GM19463 (cell line): ENCODE results near the gene ARHGAP29.
"Not testable (repeated sequence)": the region's sequence is repeated elsewhere in the genome, so short reads cannot be mapped to it uniquely, and the experiment has no call there.

ENCODE experiments used
- ATAC-seq: cut with Tn5 transposase; IDR thresholded peaks from one replicate; pipeline ENCODE4 v1.9.1; 2021; ENCODE audit warnings: mild to moderate bottlenecking, moderate library complexity; ENCODE audit not compliant: unreplicated experiment

The ARHGAP29 gene

GRCh38 chr1:94182191-94182590 lies 55.2 kb downstream of the ARHGAP29 start:
- no peak for ATAC-seq

GRCh38 chr1:94180650-94181049 lies 56.7 kb downstream of the ARHGAP29 start:
- no peak for ATAC-seq

GRCh38 chr1:94178901-94179300 lies 58.5 kb downstream of the ARHGAP29 start:
- ATAC-seq = no peak

- no peak for ATAC-seq
Observed at GRCh38 chr1:94169126-94169525, 68.3 kb downstream of the ARHGAP29 start.

- no peak for ATAC-seq
Observed at GRCh38 chr1:94165843-94166242, 71.5 kb downstream of the ARHGAP29 start.

GRCh38 chr1:94164885-94165284 lies 72.5 kb downstream of the ARHGAP29 start:
- not testable (repeated sequence) for ATAC-seq

GRCh38 chr1:94164121-94164520 lies 73.3 kb downstream of the ARHGAP29 start:
- ATAC-seq = not testable (repeated sequence)

- ATAC-seq = not testable (repeated sequence)
Observed at GRCh38 chr1:94163249-94163648, 74.1 kb downstream of the ARHGAP29 start.

- no peak for ATAC-seq
Observed at GRCh38 chr1:94160811-94161210, 76.6 kb downstream of the ARHGAP29 start.

- no peak for ATAC-seq
Observed at GRCh38 chr1:94156096-94156625, 81.2 kb downstream of the ARHGAP29 start.

- no peak for ATAC-seq
Observed at GRCh38 chr1:94154989-94155388, 82.4 kb downstream of the ARHGAP29 start.

- no peak for ATAC-seq
Observed at GRCh38 chr1:94153133-94153532, 84.3 kb downstream of the ARHGAP29 start.

- not testable (repeated sequence) for ATAC-seq
Observed at GRCh38 chr1:94149166-94149565, 88.2 kb downstream of the ARHGAP29 start.

- ATAC-seq = no peak
Observed at GRCh38 chr1:94146273-94146672, 91.1 kb downstream of the ARHGAP29 start.

- ATAC-seq = no peak
Observed at GRCh38 chr1:94144836-94145235, 92.5 kb downstream of the ARHGAP29 start.

GRCh38 chr1:94143809-94144176 lies 93.6 kb downstream of the ARHGAP29 start:
- no peak for ATAC-seq

GRCh38 chr1:94143173-94143808 lies 94.1 kb downstream of the ARHGAP29 start:
- no peak for ATAC-seq

GRCh38 chr1:94142583-94142982 lies 94.8 kb downstream of the ARHGAP29 start:
- ATAC-seq = no peak

- ATAC-seq = no peak
Observed at GRCh38 chr1:94142022-94142421, 95.4 kb downstream of the ARHGAP29 start.

GRCh38 chr1:94132111-94132510 lies 105.3 kb downstream of the ARHGAP29 start:
- ATAC-seq = no peak

- ATAC-seq = no peak
Observed at GRCh38 chr1:94130851-94131595, 106.4 kb downstream of the ARHGAP29 start.

- no peak for ATAC-seq
Observed at GRCh38 chr1:94126651-94127050, 110.7 kb downstream of the ARHGAP29 start.
